H1 (cell line): ENCODE measurements around the gene NOS2. TPM values are rescaled to one million over a fixed set of nuclear protein-coding genes. Genes with fewer than 3 reads are reported as not detected.

Source experiments
- CBX8 ChIP-seq: fragments of 300-800, 300-1000 bp; sonication (generic); IDR thresholded peaks from 2 replicates; pipeline ENCODE4 v1.7.1; 2016; ENCODE audit warnings: low read depth, low read length, borderline replicate concordance
- CHD1 ChIP-seq: IDR thresholded peaks from 2 replicates; pipeline ENCODE4 v1.6.1; 2012; ENCODE audit warnings: low read depth, low read length, improper control_type of control experiment
- E2F6 ChIP-seq: IDR thresholded peaks from 2 replicates; pipeline ENCODE4 v1.6.1; 2012; ENCODE audit warnings: inconsistent platforms
- JUN ChIP-seq: IDR thresholded peaks from 2 replicates; pipeline ENCODE4 v1.6.1; 2011; ENCODE audit warnings: low read depth, mild to moderate bottlenecking, improper control_type of control experiment, low read length
- KDM4A ChIP-seq: IDR thresholded peaks from one replicate; pipeline ENCODE4 v1.7.1; 2012; ENCODE audit warnings: low read depth, mild to moderate bottlenecking, moderate library complexity, low read length, inconsistent platforms; ENCODE audit not compliant: severe bottlenecking
- KDM5A ChIP-seq: fragments of 200-600 bp; IDR thresholded peaks from 2 replicates; pipeline ENCODE4 v1.7.1; 2012; ENCODE audit warnings: mild to moderate bottlenecking, low read length, inconsistent platforms, mixed read lengths
- NRF1 ChIP-seq: IDR thresholded peaks from 2 replicates; pipeline ENCODE4 v1.6.1; 2011; ENCODE audit warnings: mild to moderate bottlenecking, low read depth, low read length, improper control_type of control experiment
- SIN3A ChIP-seq, 2 experiments: IDR thresholded peaks in 1 of 2; conservative IDR thresholded peaks in 1 of 2; 2 replicates each; pipeline ENCODE4 v1.6.1; 2011 to 2012; ENCODE audit warnings: low read length in 2 of 2, improper control_type of control experiment in 1 of 2, low read depth in 1 of 2, mild to moderate bottlenecking in 1 of 2
- SP4 ChIP-seq: IDR thresholded peaks from 2 replicates; pipeline ENCODE4 v1.6.1; 2012; ENCODE audit warnings: low read length, inconsistent platforms
- TAF7 ChIP-seq: optimal IDR thresholded peaks from 2 replicates; pipeline ENCODE3; 2011; ENCODE audit warnings: low read depth, mild to moderate bottlenecking, inconsistent platforms, low read length, moderate library complexity, borderline replicate concordance
- TCF12 ChIP-seq: IDR thresholded peaks from 2 replicates; pipeline ENCODE4 v1.6.1; 2011; ENCODE audit warnings: low read depth, mild to moderate bottlenecking, low read length
- polyA plus RNA-seq, 7 experiments: library from polyadenylated mRNA; depleted of rRNA in 3 of 7; stranded (reverse) in 5 of 7; unstranded in 2 of 7; fragments of >200 nt in 5 of 7; fragments of 200-250 nt in 2 of 7; gene quantifications; 1 replicate in 5 of 7; 2 replicates in 1 of 7; 4 replicates in 1 of 7; pipeline versions ENCODE4 v1.2.1 to v1.2.3, GENCODE V29; 2011 to 2013; ENCODE audit warnings: missing spikeins in 2 of 7, mixed read lengths in 2 of 7
- total RNA-seq: library from RNA; stranded (reverse); fragmentation: NEBNext Ultra II Directional; extraction: Animal tissue kit (Norgen Biotek cat#: 25700); gene quantifications from 2 replicates; pipeline ENCODE4 v1.2.1, GENCODE V29; 2021
- TF ChIP-seq, protein P1 (sequence below): fragments of 300-600 bp; sonication (generic); IDR thresholded peaks from 2 replicates; pipeline ENCODE4 v1.7.1; 2012; ENCODE audit warnings: low read length, moderate library complexity, mild to moderate bottlenecking, inconsistent platforms; ENCODE audit not compliant: insufficient replicate concordance

The NOS2 gene
- total and polyA plus RNA-seq, 2 of the 8 experiments (the other 6 are each of a cell fraction or from before 2014, with no cell fraction given): 1.0 to 1.9 TPM

DNA sequence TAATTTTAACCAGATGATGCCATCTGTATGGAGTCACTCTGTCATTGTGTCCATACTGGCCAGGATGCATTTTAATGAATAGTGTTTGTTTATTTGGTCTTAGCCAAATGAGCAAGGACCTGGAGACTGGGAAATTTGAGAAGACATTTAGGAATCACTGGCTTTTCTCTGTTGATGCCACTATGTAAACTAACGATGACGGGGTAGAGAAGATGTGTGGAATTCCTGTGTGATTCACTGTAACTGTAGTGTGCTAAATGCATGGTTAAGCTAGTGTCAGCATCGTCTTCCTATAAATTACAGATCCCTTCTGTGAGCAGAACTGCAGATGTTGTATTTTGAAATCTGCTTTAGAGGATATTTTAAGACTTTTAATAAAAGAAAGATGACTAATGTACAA lies 66.6 kb downstream of the NOS2 start (continued):
- TF ChIP-seq, protein P1, sequence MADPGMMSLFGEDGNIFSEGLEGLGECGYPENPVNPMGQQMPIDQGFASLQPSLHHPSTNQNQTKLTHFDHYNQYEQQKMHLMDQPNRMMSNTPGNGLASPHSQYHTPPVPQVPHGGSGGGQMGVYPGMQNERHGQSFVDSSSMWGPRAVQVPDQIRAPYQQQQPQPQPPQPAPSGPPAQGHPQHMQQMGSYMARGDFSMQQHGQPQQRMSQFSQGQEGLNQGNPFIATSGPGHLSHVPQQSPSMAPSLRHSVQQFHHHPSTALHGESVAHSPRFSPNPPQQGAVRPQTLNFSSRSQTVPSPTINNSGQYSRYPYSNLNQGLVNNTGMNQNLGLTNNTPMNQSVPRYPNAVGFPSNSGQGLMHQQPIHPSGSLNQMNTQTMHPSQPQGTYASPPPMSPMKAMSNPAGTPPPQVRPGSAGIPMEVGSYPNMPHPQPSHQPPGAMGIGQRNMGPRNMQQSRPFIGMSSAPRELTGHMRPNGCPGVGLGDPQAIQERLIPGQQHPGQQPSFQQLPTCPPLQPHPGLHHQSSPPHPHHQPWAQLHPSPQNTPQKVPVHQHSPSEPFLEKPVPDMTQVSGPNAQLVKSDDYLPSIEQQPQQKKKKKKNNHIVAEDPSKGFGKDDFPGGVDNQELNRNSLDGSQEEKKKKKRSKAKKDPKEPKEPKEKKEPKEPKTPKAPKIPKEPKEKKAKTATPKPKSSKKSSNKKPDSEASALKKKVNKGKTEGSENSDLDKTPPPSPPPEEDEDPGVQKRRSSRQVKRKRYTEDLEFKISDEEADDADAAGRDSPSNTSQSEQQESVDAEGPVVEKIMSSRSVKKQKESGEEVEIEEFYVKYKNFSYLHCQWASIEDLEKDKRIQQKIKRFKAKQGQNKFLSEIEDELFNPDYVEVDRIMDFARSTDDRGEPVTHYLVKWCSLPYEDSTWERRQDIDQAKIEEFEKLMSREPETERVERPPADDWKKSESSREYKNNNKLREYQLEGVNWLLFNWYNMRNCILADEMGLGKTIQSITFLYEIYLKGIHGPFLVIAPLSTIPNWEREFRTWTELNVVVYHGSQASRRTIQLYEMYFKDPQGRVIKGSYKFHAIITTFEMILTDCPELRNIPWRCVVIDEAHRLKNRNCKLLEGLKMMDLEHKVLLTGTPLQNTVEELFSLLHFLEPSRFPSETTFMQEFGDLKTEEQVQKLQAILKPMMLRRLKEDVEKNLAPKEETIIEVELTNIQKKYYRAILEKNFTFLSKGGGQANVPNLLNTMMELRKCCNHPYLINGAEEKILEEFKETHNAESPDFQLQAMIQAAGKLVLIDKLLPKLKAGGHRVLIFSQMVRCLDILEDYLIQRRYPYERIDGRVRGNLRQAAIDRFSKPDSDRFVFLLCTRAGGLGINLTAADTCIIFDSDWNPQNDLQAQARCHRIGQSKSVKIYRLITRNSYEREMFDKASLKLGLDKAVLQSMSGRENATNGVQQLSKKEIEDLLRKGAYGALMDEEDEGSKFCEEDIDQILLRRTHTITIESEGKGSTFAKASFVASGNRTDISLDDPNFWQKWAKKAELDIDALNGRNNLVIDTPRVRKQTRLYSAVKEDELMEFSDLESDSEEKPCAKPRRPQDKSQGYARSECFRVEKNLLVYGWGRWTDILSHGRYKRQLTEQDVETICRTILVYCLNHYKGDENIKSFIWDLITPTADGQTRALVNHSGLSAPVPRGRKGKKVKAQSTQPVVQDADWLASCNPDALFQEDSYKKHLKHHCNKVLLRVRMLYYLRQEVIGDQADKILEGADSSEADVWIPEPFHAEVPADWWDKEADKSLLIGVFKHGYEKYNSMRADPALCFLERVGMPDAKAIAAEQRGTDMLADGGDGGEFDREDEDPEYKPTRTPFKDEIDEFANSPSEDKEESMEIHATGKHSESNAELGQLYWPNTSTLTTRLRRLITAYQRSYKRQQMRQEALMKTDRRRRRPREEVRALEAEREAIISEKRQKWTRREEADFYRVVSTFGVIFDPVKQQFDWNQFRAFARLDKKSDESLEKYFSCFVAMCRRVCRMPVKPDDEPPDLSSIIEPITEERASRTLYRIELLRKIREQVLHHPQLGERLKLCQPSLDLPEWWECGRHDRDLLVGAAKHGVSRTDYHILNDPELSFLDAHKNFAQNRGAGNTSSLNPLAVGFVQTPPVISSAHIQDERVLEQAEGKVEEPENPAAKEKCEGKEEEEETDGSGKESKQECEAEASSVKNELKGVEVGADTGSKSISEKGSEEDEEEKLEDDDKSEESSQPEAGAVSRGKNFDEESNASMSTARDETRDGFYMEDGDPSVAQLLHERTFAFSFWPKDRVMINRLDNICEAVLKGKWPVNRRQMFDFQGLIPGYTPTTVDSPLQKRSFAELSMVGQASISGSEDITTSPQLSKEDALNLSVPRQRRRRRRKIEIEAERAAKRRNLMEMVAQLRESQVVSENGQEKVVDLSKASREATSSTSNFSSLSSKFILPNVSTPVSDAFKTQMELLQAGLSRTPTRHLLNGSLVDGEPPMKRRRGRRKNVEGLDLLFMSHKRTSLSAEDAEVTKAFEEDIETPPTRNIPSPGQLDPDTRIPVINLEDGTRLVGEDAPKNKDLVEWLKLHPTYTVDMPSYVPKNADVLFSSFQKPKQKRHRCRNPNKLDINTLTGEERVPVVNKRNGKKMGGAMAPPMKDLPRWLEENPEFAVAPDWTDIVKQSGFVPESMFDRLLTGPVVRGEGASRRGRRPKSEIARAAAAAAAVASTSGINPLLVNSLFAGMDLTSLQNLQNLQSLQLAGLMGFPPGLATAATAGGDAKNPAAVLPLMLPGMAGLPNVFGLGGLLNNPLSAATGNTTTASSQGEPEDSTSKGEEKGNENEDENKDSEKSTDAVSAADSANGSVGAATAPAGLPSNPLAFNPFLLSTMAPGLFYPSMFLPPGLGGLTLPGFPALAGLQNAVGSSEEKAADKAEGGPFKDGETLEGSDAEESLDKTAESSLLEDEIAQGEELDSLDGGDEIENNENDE: no peak
- TF ChIP-seq CBX8: no peak
- no peak for TF ChIP-seq TAF7
- no peak for TF ChIP-seq NRF1
- no peak for TF ChIP-seq KDM4A
- no peak for TF ChIP-seq E2F6
- TF ChIP-seq KDM5A: no peak
- no peak for TF ChIP-seq SIN3A (conservative IDR thresholded peaks at IDR 0.05 in 1 of 2, IDR thresholded peaks at IDR 0.05 in 1 of 2; ENCODE audit: low read depth in 1 of 2, low read length in 2 of 2)
- TF ChIP-seq SP4: no peak
- no peak for TF ChIP-seq JUN
- no peak for TF ChIP-seq TCF12
- TF ChIP-seq CHD1: no peak
